ENCODE data around the gene DDN. TPM values are rescaled to one million over a fixed set of nuclear protein-coding genes. Genes with fewer than 3 reads are reported as not detected.
A peak's percentile ranks its signal among the peaks of the same experiment; 100 is the strongest.

Gene DDN
- total and polyA plus RNA-seq, 2 donors (not counting 3 experiments of a cell fraction or from before 2014, with no cell fraction given), result 0.07 to 0.22 TPM

DNA sequence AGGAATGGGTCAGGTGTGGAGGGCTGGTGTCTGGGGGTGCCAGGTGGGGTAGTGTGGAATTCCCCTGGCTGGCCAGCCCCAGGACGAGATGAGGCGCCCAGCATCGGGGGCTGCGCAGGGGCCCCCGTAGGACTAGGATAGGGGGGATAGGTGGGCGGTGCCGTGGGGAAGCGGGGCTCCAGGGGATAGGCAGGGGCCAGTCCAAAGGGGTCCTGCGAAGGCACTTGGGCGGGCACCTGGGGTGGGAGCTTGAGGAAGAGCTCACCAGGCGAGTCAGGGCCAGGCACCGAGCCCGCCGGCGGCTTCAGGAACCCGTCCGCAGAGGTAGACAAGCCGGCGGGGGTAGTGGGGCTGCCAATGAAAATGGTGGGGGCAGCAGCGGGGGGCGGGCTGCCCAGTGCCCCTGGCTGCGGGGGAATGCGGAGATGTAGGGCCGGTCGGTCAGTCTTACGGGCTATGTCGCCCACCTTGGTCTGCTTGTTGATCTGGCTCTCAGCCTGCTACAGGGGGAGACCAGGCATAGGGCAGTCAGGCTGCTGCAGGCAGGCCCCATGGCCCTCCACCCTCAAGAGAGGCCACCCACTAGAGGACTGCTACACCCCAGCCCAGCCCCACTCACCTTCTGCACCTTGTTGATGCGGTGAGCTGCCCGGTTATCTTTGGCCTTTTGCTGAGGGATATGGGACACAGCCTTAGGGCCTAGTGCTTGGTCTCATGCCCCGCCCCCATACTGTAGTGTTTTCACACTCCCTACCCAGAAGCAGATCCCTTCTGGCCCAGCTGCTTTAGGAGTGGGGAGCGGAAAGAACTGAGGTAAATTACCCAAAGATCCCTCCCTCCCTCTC is 42.1 kb upstream of the DDN start:
- Histone ChIP-seq H2AFZ (ENCODE audit: low read depth, low read length) (no peak overlapping the region), H3K9me3 (replicated peaks; ENCODE audit: control insufficient read depth, insufficient read depth, low read length) (no peaks in the 10 kb centered on the region), H4K20me1 (replicated peaks; ENCODE audit: control insufficient read depth, extremely low read depth, insufficient read depth, low read length) (no peaks in the 10 kb centered on the region), H3K36me3 (ENCODE audit: control insufficient read depth in 2 of 2, extremely low read depth in 1 of 2, insufficient read depth in 2 of 2, low read length in 2 of 2) (peaks cover 49 to 86% of the 10 kb centered on the region in 2 experiments), H3K4me1 (ENCODE audit: control insufficient read depth, extremely low read depth, insufficient read depth, low read length) (no peaks in the 10 kb centered on the region), H3K4me3 (replicated peaks in 1 of 3; ENCODE audit: insufficient read depth in 1 of 3, low read depth in 1 of 3, low read length in 3 of 3) (no peak overlapping the region), H3K9me1 (replicated peaks; ENCODE audit: control insufficient read depth, extremely low read depth, insufficient read depth, low read length) (no peaks in the 10 kb centered on the region), H3K9ac (replicated peaks; ENCODE audit: extremely low read depth, insufficient read depth, low read length) (no peak overlapping the region), H3K27ac (ENCODE audit: insufficient read depth, low read depth, low read length) (no peak overlapping the region), H3K27me3 (ENCODE audit: control insufficient read depth in 2 of 2, insufficient read depth in 2 of 2, low read length in 2 of 2) (no peaks in the 10 kb centered on the region), H3K4me2 (ENCODE audit: insufficient read depth, low read length) (no peak overlapping the region), H3K79me2 (ENCODE audit: control insufficient read depth, insufficient read depth, low read length) (no peaks in the 10 kb centered on the region)
- no peak for TF ChIP-seq POLR2AphosphoS5 (IDR thresholded peaks at IDR 0.05; ENCODE audit: insufficient read depth, low read depth, low read length)
- FAIRE-seq, result no peak
- intact Hi-C loops (cut with micrococcal nuclease) (no loop called here), dilution Hi-C loops (cut with MboI; ENCODE audit: extremely low pct_ligation_motif_present, low sequenced_read_pairs) (no loop called here)
- no peak for DNase-seq (ENCODE audit: low read depth, low spot score)
- CTCF ChIA-PET, result interaction anchor here (1.2 to 1.7 kb wide), 3 partner anchors 8 to 44 kb away, joined by 4 to 5 read pairs (median 5); no protein-coding TSS in a partner anchor
- no TSS peak for BruUV-seq (replicated peaks)
- POLR2A ChIA-PET, result no interaction called here

DNA sequence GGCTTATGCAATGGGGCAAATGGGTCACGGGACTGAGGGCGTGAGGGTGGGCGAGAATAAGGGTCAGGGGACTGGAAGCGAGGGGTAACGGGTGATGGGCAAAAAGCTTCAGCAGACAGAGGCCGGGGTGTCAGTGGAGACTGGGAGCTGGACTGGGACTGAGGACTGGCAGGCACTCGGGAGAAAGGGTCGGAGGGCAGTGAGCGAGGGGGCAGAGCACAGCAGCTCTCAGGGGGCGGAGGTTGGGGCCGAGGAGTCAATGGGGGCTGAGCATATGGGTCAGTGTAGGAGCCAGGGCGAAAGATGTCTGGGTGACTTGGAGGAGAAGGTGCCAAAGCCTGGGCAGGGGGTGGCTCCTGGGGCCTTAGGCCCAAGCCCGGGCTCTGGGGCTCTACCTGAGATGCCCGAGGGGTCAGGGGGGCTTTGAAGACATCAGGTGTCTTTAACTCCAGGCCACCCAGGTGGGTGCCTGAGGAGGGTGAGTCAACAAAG is 41.2 kb upstream of the DDN start:
- no peak for FAIRE-seq
- H3K36me3 ChIP-seq (ENCODE audit: control insufficient read depth in 2 of 2, extremely low read depth in 1 of 2, insufficient read depth in 2 of 2, low read length in 2 of 2), result peaks cover 42 to 78% of the 10 kb centered on the region in 2 experiments
- CTCF ChIA-PET, result interaction anchor here (1.4 to 1.7 kb wide), 2 partner anchors 9 to 44 kb away, joined by 4 to 5 read pairs; no protein-coding TSS in a partner anchor

More for the DNA sequence above, 41.2 kb upstream of the DDN start:
- no peaks in the 10 kb centered on the region for H3K9me3 ChIP-seq (replicated peaks; ENCODE audit: control insufficient read depth, insufficient read depth, low read length)
- no peaks in the 10 kb centered on the region for H3K79me2 ChIP-seq (ENCODE audit: control insufficient read depth, insufficient read depth, low read length)
- POLR2A ChIA-PET, result interaction anchor here (0.6 to 1.3 kb wide), 2 partner anchors 14 to 16 kb away, joined by 3 read pairs; no protein-coding TSS in a partner anchor
- H3K27me3 ChIP-seq (ENCODE audit: control insufficient read depth in 2 of 2, insufficient read depth in 2 of 2, low read length in 2 of 2), result no peaks in the 10 kb centered on the region
- no peak overlapping the region for H3K4me3 ChIP-seq (replicated peaks in 1 of 3; ENCODE audit: insufficient read depth in 1 of 3, low read depth in 1 of 3, low read length in 3 of 3)
- no peak overlapping the region for H3K9ac ChIP-seq (replicated peaks; ENCODE audit: extremely low read depth, insufficient read depth, low read length)
- no peaks in the 10 kb centered on the region for H3K9me1 ChIP-seq (replicated peaks; ENCODE audit: control insufficient read depth, extremely low read depth, insufficient read depth, low read length)
- H3K4me2 ChIP-seq (ENCODE audit: insufficient read depth, low read length), result no peak overlapping the region
- TF ChIP-seq, protein P1, sequence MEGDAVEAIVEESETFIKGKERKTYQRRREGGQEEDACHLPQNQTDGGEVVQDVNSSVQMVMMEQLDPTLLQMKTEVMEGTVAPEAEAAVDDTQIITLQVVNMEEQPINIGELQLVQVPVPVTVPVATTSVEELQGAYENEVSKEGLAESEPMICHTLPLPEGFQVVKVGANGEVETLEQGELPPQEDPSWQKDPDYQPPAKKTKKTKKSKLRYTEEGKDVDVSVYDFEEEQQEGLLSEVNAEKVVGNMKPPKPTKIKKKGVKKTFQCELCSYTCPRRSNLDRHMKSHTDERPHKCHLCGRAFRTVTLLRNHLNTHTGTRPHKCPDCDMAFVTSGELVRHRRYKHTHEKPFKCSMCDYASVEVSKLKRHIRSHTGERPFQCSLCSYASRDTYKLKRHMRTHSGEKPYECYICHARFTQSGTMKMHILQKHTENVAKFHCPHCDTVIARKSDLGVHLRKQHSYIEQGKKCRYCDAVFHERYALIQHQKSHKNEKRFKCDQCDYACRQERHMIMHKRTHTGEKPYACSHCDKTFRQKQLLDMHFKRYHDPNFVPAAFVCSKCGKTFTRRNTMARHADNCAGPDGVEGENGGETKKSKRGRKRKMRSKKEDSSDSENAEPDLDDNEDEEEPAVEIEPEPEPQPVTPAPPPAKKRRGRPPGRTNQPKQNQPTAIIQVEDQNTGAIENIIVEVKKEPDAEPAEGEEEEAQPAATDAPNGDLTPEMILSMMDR (IDR thresholded peaks at IDR 0.05; ENCODE audit: extremely low read depth in 1 of 2, insufficient read depth in 1 of 2, low read depth in 1 of 2, low read length in 2 of 2), result no peak
- TF ChIP-seq MAX (IDR thresholded peaks at IDR 0.05; ENCODE audit: insufficient read depth, insufficient read length) (no peak), EZH2 (IDR thresholded peaks at IDR 0.05; ENCODE audit: borderline replicate concordance, low read depth, low read length, severe bottlenecking) (no peak), POLR2AphosphoS5 (IDR thresholded peaks at IDR 0.05; ENCODE audit: insufficient read depth, low read depth, low read length) (no peak), POLR2A (IDR thresholded peaks at IDR 0.05; ENCODE audit: low read depth, low read length) (no peak)
- DNase-seq (ENCODE audit: low read depth, low spot score), result no peak
- intact Hi-C loops (cut with micrococcal nuclease), result no loop called here
- no peaks in the 10 kb centered on the region for H4K20me1 ChIP-seq (replicated peaks; ENCODE audit: control insufficient read depth, extremely low read depth, insufficient read depth, low read length)
- H3K4me1 ChIP-seq (ENCODE audit: control insufficient read depth, extremely low read depth, insufficient read depth, low read length), result no peaks in the 10 kb centered on the region
- TSS peak; percentile 12 for BruUV-seq (replicated peaks)
- no peak overlapping the region for H2AFZ ChIP-seq (ENCODE audit: low read depth, low read length)
- dilution Hi-C loops (cut with MboI; ENCODE audit: extremely low pct_ligation_motif_present, low sequenced_read_pairs), result no loop called here
- no peak overlapping the region for H3K27ac ChIP-seq (ENCODE audit: insufficient read depth, low read depth, low read length)

Measured in endothelial cell of umbilical vein (primary cell).